Mucosa of stomach (tissue), 1 donor: Measurements from ENCODE around the gene GPC6.

Experiments used
- H3K27me3 ChIP-seq: one replicate; pipeline ENCODE4 v1.7.0; 2013; ENCODE audit warnings: mild to moderate bottlenecking, low read length; ENCODE audit not compliant: control insufficient read depth, insufficient read depth
- H3K36me3 ChIP-seq: one replicate; pipeline ENCODE4 v1.7.0; 2013; ENCODE audit warnings: low read length; ENCODE audit not compliant: control insufficient read depth, insufficient read depth
- H3K4me1 ChIP-seq: one replicate; pipeline ENCODE4 v1.7.0; 2013; ENCODE audit warnings: mild to moderate bottlenecking, low read length; ENCODE audit not compliant: control insufficient read depth, insufficient read depth
- H3K4me3 ChIP-seq: one replicate; pipeline ENCODE4 v1.7.0; 2013; ENCODE audit warnings: low read length
- H3K9ac ChIP-seq: one replicate; pipeline ENCODE4 v1.7.0; 2013; ENCODE audit warnings: mild to moderate bottlenecking, low read length, moderate library complexity
- H3K9me3 ChIP-seq: one replicate; pipeline ENCODE4 v1.7.0; 2013; ENCODE audit warnings: mild to moderate bottlenecking, low read length, moderate library complexity; ENCODE audit not compliant: control insufficient read depth
- donor health status: Pancreatic carcinoma.

The GPC6 gene

GRCh38 chr13:94112227-94112626 lies 885.6 kb downstream of the GPC6 start:
- H3K4me1 ChIP-seq = no peaks in the 10 kb centered on the region
- H3K27me3 ChIP-seq = no peaks in the 10 kb centered on the region
- no peak overlapping the region for H3K4me3 ChIP-seq

GRCh38 chr13:94112731-94113130 lies 886.1 kb downstream of the GPC6 start:
- Histone ChIP-seq H3K4me3 (no peak overlapping the region), H3K4me1 (no peaks in the 10 kb centered on the region), H3K36me3 (no peaks in the 10 kb centered on the region), H3K9ac (no peak overlapping the region), H3K9me3 (no peaks in the 10 kb centered on the region), H3K27me3 (no peaks in the 10 kb centered on the region)

More at GRCh38 chr13:94112227-94112626, 885.6 kb downstream of the GPC6 start:
- no peaks in the 10 kb centered on the region for H3K36me3 ChIP-seq
- no peaks in the 10 kb centered on the region for H3K9me3 ChIP-seq
- H3K9ac ChIP-seq = no peak overlapping the region

- H3K27me3 ChIP-seq = no peaks in the 10 kb centered on the region
- no peak overlapping the region for H3K4me3 ChIP-seq
- no peaks in the 10 kb centered on the region for H3K9me3 ChIP-seq
- H3K36me3 ChIP-seq = no peaks in the 10 kb centered on the region
- H3K4me1 ChIP-seq = no peaks in the 10 kb centered on the region
- H3K9ac ChIP-seq = no peak overlapping the region
Measured at GRCh38 chr13:94113245-94113644, 886.6 kb downstream of the GPC6 start.

GRCh38 chr13:94114166-94114565 lies 887.6 kb downstream of the GPC6 start:
- Histone ChIP-seq H3K36me3 (no peaks in the 10 kb centered on the region), H3K27me3 (no peaks in the 10 kb centered on the region), H3K9ac (no peak overlapping the region), H3K4me1 (peaks cover under 1% of the 10 kb centered on the region), H3K4me3 (no peak overlapping the region), H3K9me3 (no peaks in the 10 kb centered on the region)

GRCh38 chr13:94115054-94115453 lies 888.4 kb downstream of the GPC6 start:
- Histone ChIP-seq H3K27me3 (no peaks in the 10 kb centered on the region), H3K9me3 (no peaks in the 10 kb centered on the region), H3K36me3 (no peaks in the 10 kb centered on the region), H3K4me3 (no peak overlapping the region), H3K4me1 (peaks cover 6% of the 10 kb centered on the region), H3K9ac (no peak overlapping the region)

GRCh38 chr13:94119360-94119936 lies 892.8 kb downstream of the GPC6 start:
- no peak overlapping the region for H3K4me3 ChIP-seq
- H3K9me3 ChIP-seq = no peaks in the 10 kb centered on the region
- no peak overlapping the region for H3K9ac ChIP-seq

GRCh38 chr13:94120878-94121277 lies 894.3 kb downstream of the GPC6 start:
- Histone ChIP-seq H3K36me3 (no peaks in the 10 kb centered on the region), H3K4me1 (peaks cover 6% of the 10 kb centered on the region), H3K27me3 (no peaks in the 10 kb centered on the region), H3K4me3 (no peak overlapping the region), H3K9me3 (no peaks in the 10 kb centered on the region), H3K9ac (no peak overlapping the region)

More at GRCh38 chr13:94119360-94119936, 892.8 kb downstream of the GPC6 start:
- Histone ChIP-seq H3K4me1 (peaks cover 6% of the 10 kb centered on the region), H3K27me3 (no peaks in the 10 kb centered on the region), H3K36me3 (no peaks in the 10 kb centered on the region)

- Histone ChIP-seq H3K36me3 (no peaks in the 10 kb centered on the region), H3K4me3 (no peak overlapping the region), H3K9ac (no peak overlapping the region), H3K9me3 (no peaks in the 10 kb centered on the region), H3K27me3 (no peaks in the 10 kb centered on the region), H3K4me1 (peaks cover 6% of the 10 kb centered on the region)
Measured at GRCh38 chr13:94121686-94122085, 895.1 kb downstream of the GPC6 start.

- no peaks in the 10 kb centered on the region for H3K27me3 ChIP-seq
- no peaks in the 10 kb centered on the region for H3K9me3 ChIP-seq
- H3K4me3 ChIP-seq = no peak overlapping the region
- H3K36me3 ChIP-seq = no peaks in the 10 kb centered on the region
- no peak overlapping the region for H3K9ac ChIP-seq
- peaks cover 6% of the 10 kb centered on the region for H3K4me1 ChIP-seq
Measured at GRCh38 chr13:94122300-94122915, 895.8 kb downstream of the GPC6 start.

GRCh38 chr13:94123557-94123956 lies 897.0 kb downstream of the GPC6 start:
- Histone ChIP-seq H3K4me3 (no peak overlapping the region), H3K36me3 (no peaks in the 10 kb centered on the region), H3K9ac (no peak overlapping the region), H3K9me3 (no peaks in the 10 kb centered on the region), H3K4me1 (peaks cover 6% of the 10 kb centered on the region), H3K27me3 (no peaks in the 10 kb centered on the region)

- no peak overlapping the region for H3K9ac ChIP-seq
- H3K4me3 ChIP-seq = no peak overlapping the region
- H3K4me1 ChIP-seq = no peaks in the 10 kb centered on the region
- H3K27me3 ChIP-seq = no peaks in the 10 kb centered on the region
- no peaks in the 10 kb centered on the region for H3K9me3 ChIP-seq
- no peaks in the 10 kb centered on the region for H3K36me3 ChIP-seq
Measured at GRCh38 chr13:94128430-94128829, 901.8 kb downstream of the GPC6 start.

GRCh38 chr13:94129490-94129894 lies 902.9 kb downstream of the GPC6 start:
- H3K9me3 ChIP-seq = no peaks in the 10 kb centered on the region

More at GRCh38 chr13:94129490-94129894, 902.9 kb downstream of the GPC6 start:
- no peaks in the 10 kb centered on the region for H3K27me3 ChIP-seq
- no peak overlapping the region for H3K9ac ChIP-seq
- H3K4me3 ChIP-seq = no peak overlapping the region
- no peaks in the 10 kb centered on the region for H3K4me1 ChIP-seq
- H3K36me3 ChIP-seq = no peaks in the 10 kb centered on the region
